Cardiac muscle cell (in vitro differentiated cells and primary cell): Measurements from ENCODE around the gene NLN. TPM values are rescaled to one million over a fixed set of nuclear protein-coding genes. Genes with fewer than 3 reads are reported as not detected.

ENCODE experiments used
- DNase-seq, 2 donors: peaks; one replicate each; pipeline versions ENCODE4 v3.0.0 to v3.0.0-alpha.2; 2010 to 2017; ENCODE audit warnings: low read depth in 1 of 2, low spot score in 1 of 2
- H3K27ac ChIP-seq: fragments of 200-600 bp; sonication (generic); 2 replicates; pipeline ENCODE4 v1.5.1; 2016
- H3K27me3 ChIP-seq: fragments of 200-600 bp; sonication (generic); 2 replicates; pipeline ENCODE4 v1.6.0; 2016; ENCODE audit warnings: control low read depth
- H3K36me3 ChIP-seq: fragments of 200-600 bp; sonication (generic); 2 replicates; pipeline ENCODE4 v1.5.1; 2016; ENCODE audit warnings: control low read depth
- H3K4me1 ChIP-seq: fragments of 200-600 bp; sonication (generic); 2 replicates; pipeline ENCODE4 v1.8.1; 2017; ENCODE audit warnings: low read depth, mild to moderate bottlenecking, mixed run types
- H3K4me3 ChIP-seq: fragments of 200-600 bp; sonication (generic); 2 replicates; pipeline ENCODE4 v1.5.1; 2016; ENCODE audit warnings: mild to moderate bottlenecking
- H3K9me3 ChIP-seq: fragments of 200-600 bp; sonication (generic); 2 replicates; pipeline ENCODE4 v1.5.1; 2017; ENCODE audit warnings: low read depth, mild to moderate bottlenecking, control low read depth
- CTCF ChIP-seq: IDR thresholded peaks from 2 replicates; pipeline ENCODE4 v1.5.1; 2012; ENCODE audit warnings: low read depth, mild to moderate bottlenecking, low read length
- polyA plus RNA-seq: library from polyadenylated mRNA; unstranded; fragments of >200 nt; fragmentation: Nextera tagmentation; extraction: Ambion mirVana; gene quantifications from 2 replicates; pipeline ENCODE4 v1.2.1, GENCODE V29; 2016
- total RNA-seq: library from RNA; depleted of rRNA; stranded (reverse); fragments of >200 nt; gene quantifications from 2 replicates; pipeline ENCODE4 v1.2.3, GENCODE V29; 2016

NLN gene
- total and polyA plus RNA-seq, 2 experiments from 2014 or later: 14.7 to 19.2 TPM

DNA sequence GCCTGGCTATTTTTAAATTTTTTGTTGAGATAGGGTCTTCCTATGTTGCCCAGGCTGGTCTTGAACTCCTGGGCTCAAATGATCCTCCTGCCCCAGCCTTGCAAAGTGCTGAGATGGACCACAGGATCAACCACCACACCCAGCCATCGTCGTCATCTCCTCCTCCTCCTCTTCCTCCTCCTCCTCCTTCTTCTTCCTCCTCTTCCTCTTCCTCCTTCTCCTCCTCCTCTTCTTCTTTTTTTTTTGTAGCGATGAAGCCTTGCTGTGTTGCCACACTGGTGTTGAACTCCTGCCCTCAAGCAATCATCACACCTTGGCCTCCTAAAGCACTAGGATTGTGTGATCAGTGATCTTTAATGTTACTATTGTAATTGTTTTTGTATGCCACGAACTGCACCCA is 155.0 kb downstream of the NLN start:
- H3K4me1 ChIP-seq: no peaks in the 10 kb centered on the region
- H3K4me3 ChIP-seq: no peak overlapping the region
- no peak for TF ChIP-seq CTCF
- no peak overlapping the region for H3K27ac ChIP-seq
- no peaks in the 10 kb centered on the region for H3K27me3 ChIP-seq
- H3K9me3 ChIP-seq: no peaks in the 10 kb centered on the region
- no peaks in the 10 kb centered on the region for H3K36me3 ChIP-seq
- DNase-seq: no peak

Other genes starting within 250 kb of the NLN start
- 15.4 and 21.2 TPM in 2 replicates for gene ADAMTS6, start 240.3 kb upstream of the NLN start, total RNA-seq
- gene ADAMTS6, start 240.3 kb upstream of the NLN start, polyA plus RNA-seq: 3.3 and 8.8 TPM in 2 replicates
- 7.1 and 10.8 TPM in 2 replicates for gene CENPK, start 159.0 kb upstream of the NLN start, total RNA-seq
- 11.1 and 21.8 TPM in 2 replicates for gene CENPK, start 159.0 kb upstream of the NLN start, polyA plus RNA-seq
- gene PPWD1, start 158.9 kb upstream of the NLN start, total RNA-seq: 18.3 and 34.4 TPM in 2 replicates
- gene PPWD1, start 158.9 kb upstream of the NLN start, polyA plus RNA-seq: 27.7 and 40.1 TPM in 2 replicates
- 17.6 and 18.7 TPM in 2 replicates for gene TRIM23, start 97.9 kb upstream of the NLN start, total RNA-seq
- 14.9 and 19.6 TPM in 2 replicates for gene TRIM23, start 97.9 kb upstream of the NLN start, polyA plus RNA-seq
- gene SHLD3, start 97.2 kb upstream of the NLN start, total RNA-seq: 1.2 and 1.5 TPM in 2 replicates
- 1.7 and 2.9 TPM in 2 replicates for gene SHLD3, start 97.2 kb upstream of the NLN start, polyA plus RNA-seq
- gene TRAPPC13, start 97.2 kb upstream of the NLN start, total RNA-seq: 11.3 and 19.1 TPM in 2 replicates
- 18.7 and 20.4 TPM in 2 replicates for gene TRAPPC13, start 97.2 kb upstream of the NLN start, polyA plus RNA-seq
- gene SGTB, start 96 bp upstream of the NLN start, total RNA-seq: 5.9 and 7.4 TPM in 2 replicates
- 2.9 and 6.9 TPM in 2 replicates for gene SGTB, start 96 bp upstream of the NLN start, polyA plus RNA-seq
- 28.9 and 35.1 TPM in 2 replicates for gene ERBIN, start 204.4 kb downstream of the NLN start, total RNA-seq
- gene ERBIN, start 204.4 kb downstream of the NLN start, polyA plus RNA-seq: 22.3 and 35.2 TPM in 2 replicates